Embryonic facial prominence (tissue), 1 donor: ENCODE data around the gene SPPL3.

Experiments used
- DNase-seq: peaks from one replicate; pipeline ENCODE4 v3.0.0-alpha.2; 2016; ENCODE audit errors: extremely low spot score

Gene SPPL3

DNA sequence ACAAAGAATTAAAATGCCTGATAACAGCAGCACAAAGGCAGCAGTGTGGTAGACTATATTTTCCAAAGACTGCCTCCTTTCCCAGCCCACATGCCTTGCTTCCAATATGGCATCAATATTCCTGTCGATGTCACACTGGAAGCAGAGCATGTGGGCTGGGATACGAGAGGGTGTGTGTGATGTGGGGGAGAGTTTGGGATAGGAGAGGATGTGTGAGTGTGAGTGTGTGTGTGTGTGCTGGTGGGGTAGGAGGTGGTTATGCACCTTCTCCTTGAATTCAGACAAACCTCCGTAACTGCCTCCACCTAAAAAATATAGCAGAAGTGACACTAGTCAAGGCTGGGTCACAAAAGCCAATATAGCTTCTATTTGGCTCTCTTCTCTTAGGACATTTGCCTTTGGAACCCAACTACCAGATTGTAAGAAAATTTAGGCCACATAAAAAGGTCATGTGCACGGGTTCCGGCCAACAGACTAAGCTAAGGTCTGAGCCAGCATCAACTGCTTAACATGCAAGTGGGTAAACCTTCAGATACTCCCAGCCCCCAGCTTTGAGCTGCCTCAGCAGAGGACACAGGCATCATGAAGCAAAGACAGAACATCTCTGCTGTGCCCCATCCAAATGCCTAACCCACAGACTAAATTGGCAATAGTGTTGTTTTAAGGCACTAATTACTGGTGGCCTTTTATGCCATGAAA lies 29.5 kb downstream of the SPPL3 start:
- no peak for DNase-seq

DNA sequence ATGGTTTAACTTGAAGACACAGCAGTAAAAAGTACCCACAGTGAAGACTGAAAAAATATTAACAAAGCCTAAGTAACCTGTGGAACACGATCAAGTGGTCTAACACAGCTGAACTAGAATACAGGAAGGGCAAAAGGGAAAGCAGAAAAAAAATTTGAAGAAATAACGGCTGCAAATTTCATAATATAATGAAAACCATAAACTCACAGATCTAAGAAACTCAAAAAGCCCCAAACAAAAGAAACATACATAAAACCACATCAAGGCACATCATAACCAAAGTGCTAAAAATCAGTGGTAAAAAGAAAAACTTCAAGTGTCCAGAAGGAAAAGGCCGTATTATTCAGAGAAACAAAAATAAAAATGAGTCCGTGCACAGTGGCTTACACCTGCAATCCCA lies 30.9 kb downstream of the SPPL3 start:
- DNase-seq, result no peak

GRCh38 chr12:120872487-120872886 lies 31.7 kb downstream of the SPPL3 start:
- DNase-seq, result no peak

- DNase-seq, result no peak
Measured at GRCh38 chr12:120870415-120870814, 33.7 kb downstream of the SPPL3 start.

DNA sequence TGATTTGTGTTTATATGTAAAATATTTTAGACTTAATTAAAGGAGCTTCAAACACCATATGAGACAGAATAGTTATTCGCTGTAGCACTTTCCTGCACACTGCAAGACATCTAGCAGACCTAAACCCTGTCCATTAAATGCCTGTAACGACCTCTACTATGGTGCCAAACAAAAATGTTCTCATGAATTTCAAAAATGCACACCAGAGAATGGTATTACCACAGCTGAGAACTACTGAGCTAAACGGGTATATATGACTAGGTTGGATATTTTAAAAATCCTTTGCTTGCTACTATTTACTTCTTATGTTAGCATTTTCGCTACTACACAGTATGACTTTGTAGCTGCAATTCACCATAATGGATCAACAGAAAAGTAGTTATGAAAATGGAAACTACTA lies 34.8 kb downstream of the SPPL3 start:
- DNase-seq, result no peak

DNA sequence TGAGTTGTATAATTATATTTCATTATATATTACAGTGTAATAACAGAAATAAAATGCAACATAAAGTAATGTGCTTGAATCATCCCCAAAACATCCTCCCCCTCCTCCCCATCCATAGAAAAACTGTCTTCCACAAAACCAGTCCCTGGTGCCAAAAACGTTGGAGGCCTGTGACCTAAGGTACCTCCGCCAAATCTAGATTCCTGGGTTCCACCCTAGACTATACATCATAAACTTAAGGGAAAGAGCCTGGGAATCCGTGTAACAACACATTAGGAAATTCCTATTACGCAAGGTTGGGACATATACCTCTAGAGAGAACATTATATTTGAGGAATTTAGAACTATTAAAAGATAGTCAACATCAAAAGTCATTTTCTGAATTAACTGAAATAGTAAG lies 38.0 kb downstream of the SPPL3 start:
- no peak for DNase-seq

DNA sequence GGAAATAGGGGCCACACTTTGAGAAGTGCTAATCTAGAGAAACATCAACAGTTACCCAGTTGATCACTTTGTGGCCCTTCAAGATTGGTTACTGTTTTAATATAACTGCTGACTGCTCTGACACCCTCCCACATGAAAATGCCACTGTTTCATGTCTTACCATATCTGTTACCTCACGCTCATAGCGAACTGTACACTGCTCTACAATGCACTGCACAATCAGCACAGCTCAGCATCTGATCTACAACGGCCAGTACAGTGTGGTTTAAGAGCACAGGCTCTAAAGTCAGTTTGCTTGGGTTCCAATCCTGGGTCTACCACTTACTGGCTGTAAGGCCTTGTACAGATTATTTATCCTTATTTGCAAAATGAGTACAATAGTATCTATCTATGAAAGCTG lies 39.1 kb downstream of the SPPL3 start:
- DNase-seq, result no peak

DNA sequence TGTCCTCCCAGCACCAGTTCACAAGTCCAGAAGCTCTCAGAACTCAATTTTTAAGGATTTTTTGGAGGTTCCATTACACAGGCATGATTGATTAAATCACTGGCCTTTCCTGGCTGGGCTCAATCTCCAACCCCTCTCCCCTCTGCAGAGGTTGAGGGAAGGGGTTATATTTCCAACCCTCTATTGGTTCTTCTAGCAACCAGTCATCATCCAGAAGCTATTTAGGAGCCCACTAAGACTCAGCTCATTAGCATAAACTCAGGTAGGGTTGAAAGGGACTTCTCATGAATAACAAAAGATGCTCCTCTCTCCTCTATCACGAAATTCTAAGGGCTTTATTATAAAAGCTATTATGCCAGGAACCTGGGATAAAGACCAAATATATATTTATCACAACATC lies 41.5 kb downstream of the SPPL3 start:
- no peak for DNase-seq

DNA sequence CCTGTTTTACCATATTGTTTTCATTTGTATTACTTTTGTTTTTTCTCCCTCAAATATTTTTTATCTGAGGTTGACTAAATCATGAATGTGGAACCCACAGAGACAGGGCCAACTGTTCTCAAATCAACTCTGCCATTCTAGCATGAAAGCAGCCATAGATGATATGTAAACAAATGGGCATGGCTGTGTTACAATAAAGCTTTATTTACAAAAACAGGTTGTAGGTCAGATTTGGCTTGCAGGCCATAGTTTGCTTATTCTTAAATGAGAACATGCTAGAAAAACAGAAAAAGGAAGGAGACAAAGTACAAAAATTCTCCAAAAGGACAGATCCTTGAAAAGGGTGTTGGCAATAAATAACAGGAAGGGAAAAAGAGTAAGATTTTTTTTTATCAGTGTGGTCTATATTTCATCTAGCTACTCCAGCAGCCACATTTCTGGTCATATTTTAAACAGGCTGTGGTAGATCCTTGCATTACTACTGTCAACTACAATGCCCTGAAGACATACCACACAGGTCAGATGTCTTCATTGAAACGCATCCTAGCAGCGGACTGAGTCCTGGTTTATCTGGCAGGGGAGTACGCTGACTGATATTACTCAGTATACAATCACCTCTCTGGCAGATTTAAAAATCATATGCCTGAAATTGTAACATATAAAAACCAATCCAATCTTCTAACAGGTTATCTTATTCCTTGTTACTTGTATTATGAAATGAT lies 42.9 kb downstream of the SPPL3 start:
- no peak for DNase-seq

DNA sequence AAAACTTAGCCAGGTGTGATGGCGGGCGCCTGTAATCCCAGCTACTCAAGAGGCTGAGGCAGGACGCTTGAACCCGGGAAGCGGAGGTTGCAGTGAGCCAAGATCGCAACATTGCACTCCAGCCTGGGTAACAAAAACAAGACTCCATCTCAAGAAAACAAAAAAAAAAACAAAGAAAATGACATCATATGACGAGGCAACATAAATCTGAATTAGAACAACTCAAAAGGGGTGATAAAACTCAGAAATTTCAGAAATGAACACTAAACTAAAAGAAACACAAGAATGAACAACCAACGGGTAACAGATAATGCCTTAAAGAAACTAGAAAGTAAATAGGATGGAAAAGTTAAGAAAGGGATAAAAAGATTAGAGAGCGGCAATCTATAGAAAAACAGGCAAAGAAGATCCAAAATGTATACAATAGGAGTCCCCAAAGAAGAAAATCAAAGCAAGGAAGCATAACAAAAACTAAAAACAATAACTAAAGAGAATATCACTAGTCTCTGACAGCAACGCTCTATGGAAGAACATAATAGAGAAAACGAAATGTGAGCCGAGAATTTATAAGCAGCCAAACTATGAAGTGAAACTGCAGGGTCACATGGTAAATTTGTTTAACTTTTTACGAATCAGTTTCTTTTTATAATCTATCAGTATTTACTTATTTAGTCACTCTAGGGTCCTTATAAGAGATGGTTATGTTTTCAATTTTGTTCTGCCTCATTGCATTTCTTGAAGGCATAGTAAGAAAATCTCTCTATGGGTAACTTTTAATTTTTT lies 45.7 kb downstream of the SPPL3 start:
- DNase-seq, result no peak

- DNase-seq, result no peak
Measured at GRCh38 chr12:120856980-120857379, 47.2 kb downstream of the SPPL3 start.

DNA sequence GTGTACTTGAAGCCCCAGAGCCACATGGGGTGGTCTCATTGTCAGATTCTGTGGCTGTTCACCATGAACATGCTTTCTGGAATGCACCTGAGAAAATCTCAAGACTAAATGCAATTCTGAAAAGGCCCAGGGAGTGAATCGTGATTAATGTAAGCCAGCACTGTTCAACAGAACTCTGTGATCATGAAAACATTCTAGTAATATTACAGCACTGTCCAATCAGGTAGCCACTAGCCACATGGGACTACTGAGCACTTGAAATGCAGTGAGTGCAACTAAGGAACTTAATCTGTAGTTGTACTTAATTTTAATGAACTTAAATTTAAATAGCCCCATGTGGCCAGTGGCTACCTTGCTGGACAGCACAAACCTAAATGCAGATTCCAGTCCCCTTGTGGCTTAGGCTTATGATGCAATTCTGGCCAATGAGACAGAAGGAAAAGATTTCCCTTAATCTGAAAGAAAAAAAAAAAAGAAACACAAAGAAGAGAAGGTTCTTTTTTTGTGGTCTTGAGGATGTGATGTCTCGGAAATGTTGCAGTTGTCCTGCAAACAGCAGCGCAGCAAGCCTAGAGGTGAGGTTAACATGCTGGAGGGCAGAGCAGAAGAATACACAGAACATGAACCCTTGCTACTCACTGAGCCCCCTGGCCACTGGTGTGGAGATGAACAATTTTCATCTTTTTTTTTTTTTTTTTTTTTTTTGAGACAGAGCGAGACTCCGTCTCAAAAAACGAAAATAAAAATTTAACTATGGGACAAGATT lies 48.2 kb downstream of the SPPL3 start:
- no peak for DNase-seq

- no peak for DNase-seq
Measured at GRCh38 chr12:120854804-120855203, 49.4 kb downstream of the SPPL3 start.

DNA sequence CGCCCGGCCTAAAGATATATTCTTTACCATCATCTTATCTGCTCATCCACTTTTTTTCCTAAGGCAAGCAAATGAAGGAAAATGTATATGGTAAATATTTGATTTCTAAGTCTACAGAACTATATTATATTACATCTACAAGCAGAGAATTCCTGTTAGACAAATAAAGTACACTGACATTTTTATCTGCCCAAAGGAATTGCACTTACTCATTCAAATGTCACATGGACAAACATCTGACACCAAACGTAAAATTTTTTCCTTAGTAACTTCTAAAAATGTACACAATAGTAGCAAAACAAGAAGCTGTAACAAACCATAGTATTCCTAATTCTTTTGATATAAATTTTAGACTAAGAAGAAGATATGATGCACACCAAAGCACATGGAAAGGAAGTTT lies 51.0 kb downstream of the SPPL3 start:
- DNase-seq, result no peak

DNA sequence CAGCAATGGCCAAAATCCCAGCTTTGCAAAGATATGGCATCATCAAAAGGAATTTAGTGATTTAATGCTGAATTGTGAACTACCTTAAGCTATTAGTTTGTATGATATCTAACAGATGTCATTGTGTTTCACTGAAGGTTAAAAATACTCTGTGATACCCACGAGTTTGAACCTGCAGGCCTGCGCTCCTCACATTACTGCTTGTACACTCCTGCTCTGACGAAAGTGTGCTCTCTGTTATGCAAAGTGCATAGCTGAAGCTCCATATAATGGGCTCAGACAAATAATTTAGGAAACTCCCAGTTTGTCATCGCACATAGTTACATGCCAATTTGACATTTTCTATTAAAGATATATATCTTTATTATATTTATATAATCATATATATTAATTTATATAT lies 52.2 kb downstream of the SPPL3 start:
- no peak for DNase-seq

DNA sequence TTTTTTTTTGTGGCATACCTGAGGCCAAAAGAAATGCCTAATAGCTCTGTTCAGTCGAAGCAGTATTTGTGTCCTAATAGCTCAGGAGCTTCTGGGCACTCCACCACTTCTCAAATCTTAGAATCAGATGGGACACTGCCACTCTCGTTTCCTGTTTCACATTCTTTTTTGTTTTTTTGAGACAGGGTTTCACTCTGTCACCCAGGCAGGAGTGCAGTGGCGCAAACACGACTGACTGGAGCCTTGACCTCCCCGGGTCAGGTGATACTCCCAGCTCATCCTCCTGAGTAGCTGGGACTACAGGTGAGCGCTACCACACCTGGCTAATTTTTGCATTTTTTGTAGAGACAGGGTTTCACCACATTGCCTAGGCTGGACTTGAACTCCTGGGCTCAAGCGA lies 52.7 kb downstream of the SPPL3 start:
- no peak for DNase-seq

GRCh38 chr12:120849765-120850164 lies 54.4 kb downstream of the SPPL3 start:
- no peak for DNase-seq

GRCh38 chr12:120847814-120848213 lies 56.3 kb downstream of the SPPL3 start:
- no peak for DNase-seq

GRCh38 chr12:120847392-120847791 lies 56.8 kb downstream of the SPPL3 start:
- DNase-seq, result no peak

GRCh38 chr12:120846721-120847120 lies 57.4 kb downstream of the SPPL3 start:
- no peak for DNase-seq

GRCh38 chr12:120845696-120846095 lies 58.5 kb downstream of the SPPL3 start:
- no peak for DNase-seq
